ENCODE data around the gene MAGI2. TPM values are rescaled to one million over a fixed set of nuclear protein-coding genes. Genes with fewer than 3 reads are reported as not detected.

MAGI2 gene
- total RNA-seq, 1 experiment from 2014 or later: 0.34 TPM

- H3K4me1 ChIP-seq (ENCODE audit: insufficient read depth, low read length, poor library complexity, severe bottlenecking): peaks cover 13% of the 10 kb centered on the region
- no peak for DNase-seq (ENCODE audit: low spot score)
- ChIA-PET POLR2A (ENCODE audit: low non-redundant PET) (no interaction called here), CTCF (no interaction called here)
- no TSS peak for BruUV-seq (replicated peaks)
- no peaks in the 10 kb centered on the region for H3K27me3 ChIP-seq (replicated peaks; ENCODE audit: insufficient read depth, low read depth, low read length, poor library complexity)
- intact Hi-C loops (cut with micrococcal nuclease; ENCODE audit: unreplicated experiment): loop anchor here (10.0 kb wide), 1 partner anchor 361 kb away; no protein-coding TSS in a partner anchor
- no peak overlapping the region for H3K27ac ChIP-seq (ENCODE audit: low read depth, low read length, poor library complexity, severe bottlenecking)
- no peaks in the 10 kb centered on the region for H3K36me3 ChIP-seq (ENCODE audit: insufficient read depth, low read length, poor library complexity, severe bottlenecking)
- H3K4me3 ChIP-seq (ENCODE audit: low read depth, low read length, poor library complexity, severe bottlenecking): no peak overlapping the region
- TF ChIP-seq EZH2 (IDR thresholded peaks at IDR 0.05; ENCODE audit: borderline replicate concordance, low read depth, low read length, poor library complexity, severe bottlenecking) (no peak), CTCF (conservative IDR thresholded peaks at IDR 0.05; ENCODE audit: low read depth, low read length) (no peak)
- H3K9me3 ChIP-seq (ENCODE audit: low read depth, low read length, poor library complexity, severe bottlenecking): no peaks in the 10 kb centered on the region
Measured at GRCh38 chr7:78015574-78016260, 1437.8 kb downstream of the MAGI2 start.

- H3K4me1 ChIP-seq (ENCODE audit: insufficient read depth, low read length, poor library complexity, severe bottlenecking): peaks cover 9% of the 10 kb centered on the region
- no peak for TF ChIP-seq EZH2 (IDR thresholded peaks at IDR 0.05; ENCODE audit: borderline replicate concordance, low read depth, low read length, poor library complexity, severe bottlenecking)
- no peak overlapping the region for H3K4me3 ChIP-seq (ENCODE audit: low read depth, low read length, poor library complexity, severe bottlenecking)
- no TSS peak for BruUV-seq (replicated peaks)
- POLR2A ChIA-PET (ENCODE audit: low non-redundant PET): no interaction called here
- CTCF ChIA-PET: no interaction called here
- intact Hi-C loops (cut with micrococcal nuclease; ENCODE audit: unreplicated experiment): loop anchor here (10.0 kb wide), 1 partner anchor 360 kb away; no protein-coding TSS in a partner anchor
- no peaks in the 10 kb centered on the region for H3K27me3 ChIP-seq (replicated peaks; ENCODE audit: insufficient read depth, low read depth, low read length, poor library complexity)
- no peaks in the 10 kb centered on the region for H3K36me3 ChIP-seq (ENCODE audit: insufficient read depth, low read length, poor library complexity, severe bottlenecking)
- H3K9me3 ChIP-seq (ENCODE audit: low read depth, low read length, poor library complexity, severe bottlenecking): no peaks in the 10 kb centered on the region
- DNase-seq (ENCODE audit: low spot score): no peak
- no peak overlapping the region for H3K27ac ChIP-seq (ENCODE audit: low read depth, low read length, poor library complexity, severe bottlenecking)
Measured at GRCh38 chr7:78014401-78014800, 1439.1 kb downstream of the MAGI2 start.

GRCh38 chr7:78013386-78013785 lies 1440.1 kb downstream of the MAGI2 start:
- Histone ChIP-seq H3K4me3 (ENCODE audit: low read depth, low read length, poor library complexity, severe bottlenecking) (no peak overlapping the region), H3K4me1 (ENCODE audit: insufficient read depth, low read length, poor library complexity, severe bottlenecking) (peaks cover 3% of the 10 kb centered on the region), H3K27ac (ENCODE audit: low read depth, low read length, poor library complexity, severe bottlenecking) (no peak overlapping the region), H3K36me3 (ENCODE audit: insufficient read depth, low read length, poor library complexity, severe bottlenecking) (no peaks in the 10 kb centered on the region), H3K9me3 (ENCODE audit: low read depth, low read length, poor library complexity, severe bottlenecking) (no peaks in the 10 kb centered on the region), H3K27me3 (replicated peaks; ENCODE audit: insufficient read depth, low read depth, low read length, poor library complexity) (no peaks in the 10 kb centered on the region)
- intact Hi-C loops (cut with micrococcal nuclease; ENCODE audit: unreplicated experiment): loop anchor here (10.0 kb wide), 1 partner anchor 359 kb away; no protein-coding TSS in a partner anchor
- CTCF ChIA-PET: no interaction called here
- no TSS peak for BruUV-seq (replicated peaks)
- DNase-seq (ENCODE audit: low spot score): no peak
- no peak for TF ChIP-seq CTCF (conservative IDR thresholded peaks at IDR 0.05; ENCODE audit: low read depth, low read length)
- TF ChIP-seq EZH2 (IDR thresholded peaks at IDR 0.05; ENCODE audit: borderline replicate concordance, low read depth, low read length, poor library complexity, severe bottlenecking): no peak
- POLR2A ChIA-PET (ENCODE audit: low non-redundant PET): no interaction called here

All from A673 (cell line).